IPS-18a (cell line): ENCODE results near the gene ZSCAN10.
"Not testable (repeated sequence)": the region's sequence is repeated elsewhere in the genome, so short reads cannot be mapped to it uniquely, and the experiment has no call there.

ENCODE experiments used
- H3K27ac ChIP-seq: one replicate; pipeline ENCODE4 v1.5.1; 2013; ENCODE audit warnings: low read length
- H3K27me3 ChIP-seq: one replicate; pipeline ENCODE4 v1.6.1; 2013; ENCODE audit warnings: mild to moderate bottlenecking, low read length; ENCODE audit not compliant: control insufficient read depth, insufficient read depth
- H3K36me3 ChIP-seq: one replicate; pipeline ENCODE4 v1.6.1; 2013; ENCODE audit warnings: low read depth, low read length; ENCODE audit not compliant: control insufficient read depth
- H3K4me1 ChIP-seq: one replicate; pipeline ENCODE4 v1.6.1; 2013; ENCODE audit warnings: low read depth, low read length; ENCODE audit not compliant: control insufficient read depth
- H3K4me3 ChIP-seq: one replicate; pipeline ENCODE4 v1.5.1; 2013; ENCODE audit warnings: low read length
- H3K9ac ChIP-seq: one replicate; pipeline ENCODE4 v1.6.1; 2013; ENCODE audit warnings: mild to moderate bottlenecking, low read length, moderate library complexity
- H3K9me3 ChIP-seq: one replicate; pipeline ENCODE4 v1.6.1; 2013; ENCODE audit warnings: low read depth, low read length; ENCODE audit not compliant: control insufficient read depth

The ZSCAN10 gene

DNA sequence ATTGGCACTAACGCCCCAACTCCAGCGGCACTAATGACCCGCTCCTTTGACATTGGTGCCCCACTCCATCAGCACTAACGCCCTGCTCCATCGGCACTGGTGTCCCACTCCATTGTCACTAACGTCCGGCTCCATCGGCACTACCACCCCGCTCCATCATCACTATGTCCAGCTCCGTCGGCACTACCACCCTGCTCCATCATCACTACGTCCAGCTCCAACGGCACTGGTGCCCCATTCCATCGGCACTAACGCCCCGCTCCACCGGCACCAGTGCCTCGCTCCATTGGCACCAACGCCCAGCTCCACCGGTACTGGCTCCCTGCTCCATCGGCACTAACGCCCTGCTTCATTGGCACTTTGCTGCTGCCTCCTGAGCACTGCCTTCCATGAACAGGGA is 43.2 kb upstream of the ZSCAN10 start:
- Histone ChIP-seq H3K27me3 (no peaks in the 10 kb centered on the region), H3K9ac (no peak overlapping the region), H3K36me3 (no peaks in the 10 kb centered on the region), H3K27ac (no peak overlapping the region), H3K4me3 (no peak overlapping the region), H3K4me1 (no peaks in the 10 kb centered on the region), H3K9me3 (no peaks in the 10 kb centered on the region)

DNA sequence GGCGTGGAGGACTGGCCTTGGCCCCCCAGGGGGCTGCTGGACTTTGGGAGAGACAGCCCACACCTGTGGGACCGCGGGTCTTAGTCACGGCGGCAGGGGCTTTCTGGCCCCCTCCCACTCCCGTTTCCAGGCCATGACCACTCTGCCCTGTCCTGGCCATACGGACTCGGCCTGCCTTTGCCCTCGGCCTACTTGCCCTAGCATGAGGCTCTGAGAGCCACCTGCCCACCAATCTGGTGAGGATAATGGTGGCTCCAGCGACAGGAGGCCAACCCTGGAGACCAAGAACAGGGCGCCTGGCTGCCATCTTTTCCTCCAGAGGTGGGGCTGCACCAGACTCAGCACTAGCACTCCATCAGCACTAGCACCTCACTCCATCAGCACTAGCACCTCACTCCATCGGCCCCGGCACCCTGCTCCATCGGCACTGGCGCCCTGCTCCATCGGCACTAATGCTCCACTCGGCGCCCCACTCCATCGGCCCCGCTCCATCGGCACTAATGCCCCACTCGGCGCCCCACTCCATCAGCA is 42.8 kb upstream of the ZSCAN10 start:
- Histone ChIP-seq H3K4me3 (no peak overlapping the region), H3K4me1 (no peaks in the 10 kb centered on the region), H3K27ac (no peak overlapping the region), H3K9me3 (no peaks in the 10 kb centered on the region), H3K9ac (no peak overlapping the region), H3K27me3 (no peaks in the 10 kb centered on the region), H3K36me3 (no peaks in the 10 kb centered on the region)

DNA sequence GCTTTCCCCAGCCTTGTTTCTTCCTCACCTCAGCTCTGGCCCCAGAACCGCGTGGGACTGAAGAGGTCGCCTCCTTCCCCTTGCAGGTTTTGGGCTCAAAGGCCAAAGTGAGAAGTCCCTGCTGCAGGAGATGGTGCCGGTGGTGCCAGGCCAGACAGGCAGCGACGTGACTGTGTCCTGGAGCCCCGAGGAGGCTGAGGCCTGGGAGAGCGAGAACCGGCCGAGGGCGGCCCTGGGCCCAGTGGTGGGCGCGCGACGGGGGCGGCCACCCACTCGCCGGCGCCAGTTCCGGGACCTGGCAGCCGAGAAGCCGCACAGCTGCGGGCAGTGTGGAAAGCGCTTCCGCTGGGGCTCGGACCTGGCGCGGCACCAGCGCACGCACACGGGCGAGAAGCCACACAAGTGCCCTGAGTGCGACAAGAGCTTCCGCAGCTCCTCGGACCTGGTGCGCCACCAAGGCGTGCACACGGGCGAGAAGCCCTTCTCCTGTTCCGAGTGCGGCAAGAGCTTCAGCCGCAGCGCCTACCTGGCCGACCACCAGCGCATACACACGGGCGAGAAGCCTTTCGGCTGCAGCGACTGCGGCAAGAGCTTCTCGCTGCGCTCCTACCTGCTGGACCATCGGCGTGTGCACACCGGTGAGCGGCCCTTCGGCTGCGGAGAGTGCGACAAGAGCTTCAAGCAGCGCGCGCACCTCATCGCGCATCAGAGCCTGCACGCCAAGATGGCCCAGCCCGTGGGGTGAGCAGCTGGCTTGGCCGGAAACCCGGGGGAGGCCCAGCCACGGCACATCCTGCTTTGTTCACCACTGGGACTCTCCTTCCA is 41.7 kb upstream of the ZSCAN10 start:
- H3K9me3 ChIP-seq: no peaks in the 10 kb centered on the region
- H3K27ac ChIP-seq: no peak overlapping the region
- H3K36me3 ChIP-seq: no peaks in the 10 kb centered on the region
- H3K4me1 ChIP-seq: no peaks in the 10 kb centered on the region
- no peak overlapping the region for H3K4me3 ChIP-seq
- no peaks in the 10 kb centered on the region for H3K27me3 ChIP-seq
- H3K9ac ChIP-seq: no peak overlapping the region

DNA sequence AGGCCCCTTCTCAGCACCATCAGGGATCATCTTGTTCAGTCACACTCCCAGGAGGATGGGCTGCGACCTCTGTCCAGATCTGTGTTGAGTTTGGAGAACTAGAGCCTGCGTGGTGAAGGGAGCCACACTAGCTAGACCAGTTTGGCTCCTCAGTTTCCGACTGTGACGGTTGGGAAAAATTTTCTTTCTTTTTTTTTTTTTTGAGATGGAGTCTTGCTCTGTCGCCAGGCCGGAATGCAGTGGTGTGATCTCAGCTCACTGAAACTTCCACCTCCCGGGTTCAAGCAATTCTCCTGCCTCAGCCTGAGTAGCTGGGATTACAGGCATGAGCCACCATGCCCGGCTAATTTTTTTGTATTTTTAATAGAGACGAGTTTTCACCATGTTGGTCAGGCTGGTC is 40.5 kb upstream of the ZSCAN10 start:
- not testable (repeated sequence) for H3K4me1 ChIP-seq, H3K27me3 ChIP-seq, H3K9me3 ChIP-seq, H3K27ac ChIP-seq, H3K36me3 ChIP-seq, H3K9ac ChIP-seq, H3K4me3 ChIP-seq

DNA sequence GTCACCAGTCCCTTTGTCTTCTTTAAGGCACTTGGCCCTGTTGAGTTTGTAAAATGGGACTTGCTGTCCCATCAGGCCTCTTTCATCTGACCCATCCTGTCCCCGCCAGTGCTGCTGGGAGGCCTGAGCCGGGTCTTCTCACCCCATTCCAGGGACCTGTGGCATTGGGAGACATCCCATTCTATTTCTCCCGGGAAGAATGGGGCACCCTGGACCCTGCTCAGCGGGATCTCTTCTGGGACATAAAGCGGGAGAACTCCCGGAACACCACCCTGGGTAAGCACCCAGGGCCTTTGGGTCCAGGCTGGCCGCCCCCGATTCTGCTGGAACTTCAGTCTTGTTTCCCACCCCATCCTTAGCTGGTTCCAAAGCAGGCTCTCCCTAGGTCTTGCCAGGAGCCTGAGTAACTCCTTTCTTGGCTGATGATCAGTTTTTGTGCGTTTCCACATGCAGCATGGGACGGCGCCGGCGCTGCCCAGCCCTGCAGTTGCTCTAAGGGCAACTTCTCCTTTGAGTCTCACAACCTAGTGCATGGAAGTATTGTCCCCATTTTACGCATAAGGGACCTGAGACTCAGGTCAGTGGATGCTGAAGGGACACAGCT is 39.8 kb upstream of the ZSCAN10 start:
- Histone ChIP-seq H3K36me3 (no peaks in the 10 kb centered on the region), H3K27ac (no peak overlapping the region), H3K4me1 (no peaks in the 10 kb centered on the region), H3K4me3 (no peak overlapping the region), H3K9me3 (no peaks in the 10 kb centered on the region), H3K9ac (no peak overlapping the region), H3K27me3 (no peaks in the 10 kb centered on the region)

DNA sequence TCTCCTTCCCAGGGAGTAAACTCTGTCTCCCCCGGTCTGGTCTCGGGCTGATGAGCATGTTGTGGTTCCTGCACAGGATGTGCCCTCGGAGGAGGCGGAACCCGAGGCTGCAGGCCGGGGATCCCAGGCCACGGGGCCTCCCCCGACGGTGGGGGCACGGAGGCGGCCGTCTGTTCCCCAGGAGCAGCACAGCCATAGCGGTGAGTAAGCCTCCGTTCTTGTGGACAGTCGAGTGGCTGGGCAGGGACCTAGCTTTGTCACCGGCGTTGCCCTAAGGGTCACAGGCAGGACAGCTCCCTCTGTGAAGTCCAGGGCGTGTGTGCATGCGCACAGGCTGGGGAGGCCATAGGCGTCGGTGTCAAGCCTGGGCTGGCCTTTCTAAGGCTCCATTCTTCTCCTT is 39.2 kb upstream of the ZSCAN10 start:
- H3K4me3 ChIP-seq: no peak overlapping the region
- H3K4me1 ChIP-seq: no peaks in the 10 kb centered on the region
- no peaks in the 10 kb centered on the region for H3K27me3 ChIP-seq
- no peak overlapping the region for H3K9ac ChIP-seq
- no peaks in the 10 kb centered on the region for H3K9me3 ChIP-seq
- no peak overlapping the region for H3K27ac ChIP-seq
- no peaks in the 10 kb centered on the region for H3K36me3 ChIP-seq

DNA sequence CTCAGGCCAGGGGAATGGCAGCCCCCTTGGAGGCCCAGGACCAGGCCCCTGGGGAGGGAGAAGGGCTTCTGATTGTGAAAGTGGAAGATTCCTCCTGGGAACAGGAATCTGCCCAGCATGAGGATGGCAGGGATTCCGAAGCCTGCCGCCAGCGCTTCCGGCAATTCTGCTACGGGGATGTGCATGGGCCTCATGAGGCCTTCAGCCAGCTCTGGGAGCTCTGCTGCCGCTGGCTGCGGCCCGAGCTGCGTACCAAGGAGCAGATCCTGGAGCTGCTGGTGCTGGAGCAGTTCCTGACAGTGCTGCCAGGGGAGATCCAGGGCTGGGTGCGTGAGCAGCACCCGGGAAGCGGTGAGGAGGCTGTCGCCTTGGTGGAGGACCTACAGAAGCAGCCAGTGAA is 38.2 kb upstream of the ZSCAN10 start:
- H3K27ac ChIP-seq: no peak overlapping the region
- H3K36me3 ChIP-seq: no peaks in the 10 kb centered on the region
- H3K9me3 ChIP-seq: no peaks in the 10 kb centered on the region
- no peaks in the 10 kb centered on the region for H3K27me3 ChIP-seq
- no peak overlapping the region for H3K9ac ChIP-seq
- H3K4me3 ChIP-seq: no peak overlapping the region
- no peaks in the 10 kb centered on the region for H3K4me1 ChIP-seq

DNA sequence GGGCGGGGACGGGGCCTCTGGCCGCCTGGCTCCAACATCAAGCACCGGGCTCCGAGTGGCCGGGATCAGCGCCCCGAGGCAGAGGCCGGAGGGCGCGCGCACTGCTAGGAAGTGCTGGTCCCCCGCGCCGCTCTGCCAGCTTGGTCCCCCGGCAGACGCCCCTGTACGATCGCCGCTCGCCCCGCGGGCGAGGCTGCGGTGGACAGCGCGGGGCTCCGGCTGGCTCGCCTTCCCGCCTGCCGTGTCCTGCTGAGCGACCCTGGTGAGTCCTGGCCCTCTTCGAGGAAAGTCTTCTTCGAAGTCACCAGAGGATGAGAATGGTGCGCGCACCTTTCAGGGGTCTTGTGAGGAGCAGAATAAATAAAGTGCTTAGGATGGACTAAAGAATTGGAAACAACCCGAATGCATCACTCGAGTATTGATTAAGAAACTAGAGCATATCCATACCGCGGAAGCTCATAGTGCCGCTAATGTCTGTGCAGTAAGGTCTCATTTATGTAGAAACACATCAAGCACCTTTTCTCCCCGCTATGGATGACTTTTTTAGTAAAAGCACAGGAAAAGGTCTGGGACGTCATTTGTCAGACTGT is 36.1 kb upstream of the ZSCAN10 start:
- Histone ChIP-seq H3K27me3 (no peaks in the 10 kb centered on the region), H3K4me3 (peak overlapping the region; percentile 68), H3K9ac (peak overlapping the region; percentile 46), H3K4me1 (no peaks in the 10 kb centered on the region), H3K27ac (no peak overlapping the region), H3K9me3 (no peaks in the 10 kb centered on the region), H3K36me3 (no peaks in the 10 kb centered on the region)

DNA sequence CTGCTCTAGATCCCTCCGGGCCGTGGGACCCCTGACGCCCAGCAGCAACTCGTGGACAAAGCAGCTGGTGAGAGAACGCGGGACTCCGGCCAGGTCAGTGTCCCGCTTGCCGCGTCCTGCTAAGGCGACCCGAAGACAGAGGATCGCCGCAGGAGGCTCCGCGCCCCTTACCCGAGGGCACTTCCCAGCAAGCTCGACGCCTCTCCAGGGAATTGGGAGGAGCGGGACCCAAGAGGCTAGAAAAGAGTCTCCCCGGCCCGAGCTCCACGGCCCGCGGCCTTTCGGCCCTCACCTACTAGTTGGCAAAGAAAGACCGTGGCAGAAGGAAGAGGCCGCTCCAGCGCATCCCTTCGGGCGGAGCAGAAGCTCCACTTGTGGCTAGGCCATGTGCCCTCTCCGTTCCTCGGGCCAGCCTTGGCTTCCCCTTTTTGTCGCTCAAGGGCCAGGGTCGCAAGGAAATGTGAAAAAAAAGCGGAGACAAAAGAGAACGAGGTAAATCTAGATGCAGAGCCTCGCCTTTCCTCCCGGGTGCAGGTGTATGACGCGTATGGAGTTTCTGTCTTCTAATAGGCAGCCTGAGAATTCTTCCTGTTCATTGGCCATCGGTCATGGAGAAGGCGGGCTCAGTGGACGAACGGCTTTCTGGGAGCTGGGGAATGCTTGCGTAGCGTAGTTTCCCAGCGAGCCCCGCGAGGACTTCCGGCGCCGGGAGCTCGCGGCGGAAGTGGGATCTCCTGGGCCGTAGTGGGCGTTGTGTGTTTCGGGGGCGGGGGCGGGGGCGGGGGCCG is 35.4 kb upstream of the ZSCAN10 start, which contains the start of gene ZNF213:
ZNF213 (plus strand) TSS at position 692 of the 788 bp plus-strand sequence. CDS start 2,252 bp downstream, outside the sequence.
- no peaks in the 10 kb centered on the region for H3K36me3 ChIP-seq
- H3K27ac ChIP-seq: peak within 1 kb of the TSS; percentile 97
- H3K9ac ChIP-seq: peak within 1 kb of the TSS; percentile 99
- no peaks in the 10 kb centered on the region for H3K4me1 ChIP-seq
- no peaks in the 10 kb centered on the region for H3K27me3 ChIP-seq
- peak within 1 kb of the TSS; percentile 100 for H3K4me3 ChIP-seq
- H3K9me3 ChIP-seq: no peaks in the 10 kb centered on the region

DNA sequence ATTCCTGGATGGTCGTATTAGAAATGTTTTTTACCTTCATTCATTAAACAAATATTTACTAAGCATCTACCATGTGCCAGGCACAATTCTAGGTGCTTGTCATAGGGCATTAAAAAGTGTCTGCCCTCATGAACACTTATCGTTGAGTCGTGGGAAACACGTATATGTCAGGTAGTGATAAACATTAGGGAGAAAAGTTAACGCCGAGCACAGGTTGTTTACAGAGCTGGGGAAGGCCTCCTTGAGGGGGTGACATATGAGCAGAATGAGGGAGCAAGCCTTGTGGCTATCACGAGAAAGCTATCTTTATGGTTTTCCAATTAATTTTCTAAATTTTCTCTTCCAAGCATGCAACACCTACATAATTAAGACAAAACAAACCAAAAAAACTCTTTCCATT is 34.8 kb upstream of the ZSCAN10 start:
- Histone ChIP-seq H3K4me3 (peak overlapping the region; percentile 100), H3K36me3 (no peaks in the 10 kb centered on the region), H3K27me3 (no peaks in the 10 kb centered on the region), H3K27ac (peak overlapping the region; percentile 97), H3K4me1 (no peaks in the 10 kb centered on the region), H3K9me3 (no peaks in the 10 kb centered on the region), H3K9ac (peak overlapping the region; percentile 99)

DNA sequence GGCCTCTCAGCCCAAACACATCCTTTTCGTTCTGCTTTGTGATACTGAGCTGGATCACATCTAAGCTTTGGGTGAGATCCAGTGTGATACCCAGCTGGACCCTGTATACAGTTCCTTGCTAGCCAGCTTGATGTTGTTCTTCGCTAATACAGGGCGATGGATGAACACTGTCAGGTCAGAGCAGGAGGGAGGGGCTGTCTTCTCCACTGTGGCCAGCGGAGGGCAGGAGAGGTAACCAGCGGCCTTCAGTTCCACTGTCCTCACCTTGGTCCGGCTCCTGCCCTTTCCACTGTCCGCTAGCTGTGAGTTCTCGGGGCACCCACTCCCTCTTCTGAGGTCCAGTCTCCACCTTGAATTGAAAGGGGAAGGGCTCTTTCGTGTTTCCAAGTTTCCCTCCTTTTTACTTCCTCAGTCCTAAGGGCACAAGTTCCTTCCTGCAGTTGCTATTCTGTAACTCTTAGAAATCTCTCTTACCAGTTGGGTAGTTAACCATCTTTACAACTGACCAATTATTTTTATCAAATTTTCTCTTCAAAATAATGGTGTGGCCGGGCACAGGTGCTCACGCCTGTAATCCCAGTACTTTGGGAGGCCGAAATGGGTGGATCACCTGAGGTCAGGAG is 32.8 kb upstream of the ZSCAN10 start:
- Histone ChIP-seq H3K27ac (no peak overlapping the region), H3K9ac (no peak overlapping the region), H3K4me1 (peaks cover 5% of the 10 kb centered on the region), H3K36me3 (peaks cover 5% of the 10 kb centered on the region), H3K4me3 (no peak overlapping the region), H3K9me3 (no peaks in the 10 kb centered on the region), H3K27me3 (no peaks in the 10 kb centered on the region)
